GM21360 (cell line): ENCODE measurements around the gene PTAR1.

Experiments
- ATAC-seq: cut with Tn5 transposase; IDR thresholded peaks from one replicate; pipeline ENCODE4 v1.9.1; 2021; ENCODE audit warnings: mild to moderate bottlenecking, moderate library complexity; ENCODE audit not compliant: unreplicated experiment

PTAR1 gene

DNA sequence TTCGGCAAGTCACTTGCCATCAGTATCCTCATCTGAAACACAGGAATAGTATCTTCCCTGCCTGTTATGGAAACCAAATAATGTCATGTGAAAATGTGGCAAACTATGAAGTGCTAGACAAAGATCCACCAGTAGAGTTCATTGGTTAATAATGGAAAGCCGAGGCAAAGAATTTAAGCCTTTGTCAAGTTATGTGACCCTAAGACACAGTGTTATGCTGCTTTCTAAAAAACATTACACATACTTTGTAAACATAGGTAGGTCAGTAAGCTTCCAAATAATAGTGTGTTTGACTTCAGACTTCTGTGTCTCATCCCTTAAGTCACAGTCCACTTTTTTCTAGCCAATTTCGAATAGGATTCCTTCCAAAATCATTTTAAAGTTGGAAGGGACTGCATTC lies 6.0 kb downstream of the PTAR1 start:
- no peak for ATAC-seq

DNA sequence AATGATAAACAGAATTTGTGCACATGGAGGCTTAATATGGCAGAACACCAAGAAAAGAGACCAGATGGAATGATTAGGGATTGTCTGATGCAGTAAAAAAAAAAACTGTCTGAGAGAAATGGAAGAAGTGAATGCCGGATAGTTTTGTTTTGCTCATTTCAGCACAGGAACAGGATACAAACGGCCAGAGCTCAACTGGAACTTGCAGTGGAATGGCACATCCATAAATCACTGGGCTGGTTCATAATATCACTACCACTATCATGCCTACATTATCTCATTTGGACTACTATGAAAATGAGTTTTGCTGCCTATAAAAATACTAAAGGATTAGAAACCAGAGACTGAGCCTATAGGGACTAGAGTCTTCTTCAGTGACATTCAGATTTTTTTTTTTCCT lies 9.7 kb downstream of the PTAR1 start:
- ATAC-seq, result no peak

DNA sequence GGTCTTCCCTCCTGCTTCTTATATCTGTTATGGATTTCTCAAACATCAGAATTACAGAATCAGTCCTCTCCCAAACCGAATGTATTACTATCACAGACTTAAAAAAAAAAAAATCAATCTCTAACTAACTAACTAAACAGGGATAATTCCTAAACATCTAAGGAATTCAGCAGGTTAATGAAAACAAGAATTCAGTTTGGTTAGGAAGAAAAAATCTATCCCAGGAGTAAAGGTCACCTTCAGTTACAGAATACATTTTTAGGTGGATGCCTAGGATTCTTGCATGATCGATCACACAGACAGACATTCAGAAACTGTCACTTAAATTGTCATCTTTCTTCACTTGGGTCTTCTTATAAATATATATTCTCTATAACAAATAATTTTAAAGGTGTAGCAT lies 11.5 kb downstream of the PTAR1 start:
- no peak for ATAC-seq

DNA sequence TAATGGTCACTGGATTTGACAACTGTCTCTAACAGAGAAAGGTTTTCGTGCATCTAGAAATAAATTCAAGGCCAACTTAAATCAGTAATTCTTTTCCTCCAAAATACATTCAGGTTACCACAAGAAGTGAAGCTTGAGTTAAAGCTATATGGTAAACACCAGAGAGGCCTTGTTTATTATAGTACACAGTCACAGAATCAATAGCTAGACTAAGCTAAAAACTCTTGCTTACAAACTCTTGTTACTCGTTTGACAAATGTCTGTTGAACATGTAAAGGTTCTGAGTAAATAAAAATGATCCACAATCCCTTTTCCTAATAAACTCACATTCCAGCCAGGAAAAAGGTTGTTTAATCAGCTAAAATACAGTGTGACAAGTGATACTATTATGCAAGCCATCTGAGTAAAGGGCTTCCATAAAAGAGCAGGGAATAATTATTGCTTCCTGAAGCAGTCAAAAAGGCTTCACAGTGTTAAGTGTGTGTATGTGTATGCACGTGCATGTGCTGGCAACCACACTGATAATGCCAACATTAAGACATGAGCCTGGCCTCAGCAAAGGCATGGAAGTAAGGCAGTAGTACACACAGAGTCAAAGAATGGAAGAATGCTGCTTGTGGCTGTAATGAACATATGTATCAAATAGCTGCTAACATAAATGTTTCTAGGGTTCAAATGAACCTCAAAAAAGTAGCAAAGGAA lies 12.8 kb downstream of the PTAR1 start:
- no peak for ATAC-seq

DNA sequence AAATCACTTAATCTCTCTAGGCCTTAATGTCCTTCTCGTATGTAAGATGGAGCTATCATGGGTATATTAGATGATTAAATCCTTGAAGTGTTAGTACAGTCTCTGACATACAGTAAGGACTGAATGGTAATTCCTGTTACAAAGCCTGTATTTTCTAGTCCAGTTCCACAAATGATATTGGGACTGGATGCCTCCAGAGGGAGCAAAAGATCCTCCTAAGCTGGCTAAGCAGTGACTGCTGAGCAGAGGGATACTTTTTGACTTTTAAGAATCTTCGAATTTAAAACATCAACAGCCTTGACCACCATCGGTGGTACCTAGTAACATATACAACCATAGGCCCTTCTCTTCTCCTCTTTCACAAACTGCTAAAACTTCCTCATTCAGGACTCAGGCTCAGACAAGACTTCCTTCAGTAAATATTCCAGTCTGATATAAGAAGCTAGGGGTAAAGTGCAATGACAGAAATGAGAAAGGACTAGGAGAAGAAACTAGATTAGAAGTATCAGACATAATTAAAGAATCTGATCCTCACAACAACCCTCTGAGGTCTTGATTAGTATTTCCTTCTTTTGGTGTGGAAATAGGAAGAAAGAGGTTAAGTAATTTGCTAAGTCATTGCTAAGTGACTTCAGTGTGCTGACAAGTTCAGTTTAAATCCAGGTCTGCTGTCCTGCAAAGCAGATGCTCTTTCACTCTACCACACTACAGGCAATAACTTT lies 13.9 kb downstream of the PTAR1 start:
- no peak for ATAC-seq

DNA sequence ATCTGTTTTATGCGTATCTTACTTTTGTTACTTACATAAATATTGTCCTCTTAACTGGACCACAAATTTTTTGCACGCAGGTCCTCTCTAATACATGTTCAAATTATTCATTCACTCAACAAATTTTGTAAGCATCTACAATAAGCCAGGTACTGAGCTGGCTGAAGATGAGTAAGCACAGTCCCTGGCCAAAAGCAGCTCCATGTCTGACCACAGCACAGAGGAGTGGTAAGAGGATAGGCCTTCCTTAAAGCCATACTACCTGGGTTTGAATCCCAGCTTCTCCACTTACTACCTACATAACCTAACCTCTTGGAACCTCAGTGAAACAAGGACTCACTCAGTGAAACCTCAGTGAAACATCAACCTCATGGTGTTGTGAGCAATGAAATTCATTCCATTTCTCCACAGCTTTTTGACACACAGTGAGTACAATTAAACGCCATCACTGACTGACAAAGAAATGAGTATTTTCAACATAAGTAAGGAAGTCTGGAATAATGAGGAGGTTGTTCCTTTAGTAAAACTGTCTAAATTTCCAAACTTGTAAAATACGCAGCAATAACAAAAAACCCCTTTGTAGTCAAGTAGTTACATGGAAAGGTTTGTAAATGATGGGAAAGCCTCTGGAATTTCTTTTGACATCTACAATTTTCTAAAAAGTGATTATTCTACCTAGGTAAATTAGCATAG lies 15.0 kb downstream of the PTAR1 start:
- no peak for ATAC-seq

DNA sequence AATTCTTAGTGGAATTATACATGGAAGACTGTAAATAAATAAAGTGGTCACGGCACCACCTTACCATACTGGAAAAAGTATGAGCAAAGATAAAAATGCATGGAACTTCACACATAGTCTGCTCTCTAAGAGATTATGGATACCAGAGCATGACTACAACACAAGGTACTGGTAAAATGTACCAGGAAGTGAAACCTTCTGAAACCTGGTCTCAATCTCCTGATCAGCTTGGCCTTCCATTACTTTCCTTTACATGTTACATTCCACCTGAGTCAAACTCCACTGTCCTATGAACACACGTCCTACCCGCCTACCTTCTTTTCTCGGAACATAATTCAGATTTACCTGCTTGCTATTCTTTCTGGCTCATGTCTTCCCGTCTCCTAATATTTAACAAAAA lies 15.9 kb downstream of the PTAR1 start:
- ATAC-seq, result no peak

DNA sequence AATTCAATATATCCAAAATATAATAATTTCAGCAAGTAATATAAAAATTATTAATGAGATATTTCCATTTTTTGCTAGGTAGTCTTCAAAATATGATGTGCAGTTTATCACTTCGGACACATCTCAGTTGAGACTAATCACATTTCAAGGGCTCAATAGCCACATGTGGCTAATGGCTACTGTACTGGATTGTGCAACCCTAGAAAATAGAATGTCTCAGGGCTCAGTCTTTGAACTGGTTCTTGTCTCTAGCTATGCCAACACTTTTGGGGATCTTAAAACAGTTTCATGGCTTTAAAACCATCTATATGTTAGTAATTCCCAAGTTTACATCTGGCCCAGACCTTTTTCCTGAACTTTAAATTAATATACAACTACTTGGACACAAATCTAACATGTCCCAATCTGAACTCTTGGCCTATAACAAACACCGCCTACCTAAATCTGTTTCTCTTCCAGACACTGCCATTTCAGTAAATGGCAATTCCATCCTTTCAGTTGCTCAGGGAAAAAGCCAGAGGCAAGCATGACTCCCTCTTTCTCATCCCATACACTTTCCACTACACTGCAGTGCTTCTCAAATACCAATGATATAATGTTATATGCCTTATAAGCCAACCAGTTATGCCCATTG lies 18.8 kb downstream of the PTAR1 start:
- ATAC-seq, result no peak

DNA sequence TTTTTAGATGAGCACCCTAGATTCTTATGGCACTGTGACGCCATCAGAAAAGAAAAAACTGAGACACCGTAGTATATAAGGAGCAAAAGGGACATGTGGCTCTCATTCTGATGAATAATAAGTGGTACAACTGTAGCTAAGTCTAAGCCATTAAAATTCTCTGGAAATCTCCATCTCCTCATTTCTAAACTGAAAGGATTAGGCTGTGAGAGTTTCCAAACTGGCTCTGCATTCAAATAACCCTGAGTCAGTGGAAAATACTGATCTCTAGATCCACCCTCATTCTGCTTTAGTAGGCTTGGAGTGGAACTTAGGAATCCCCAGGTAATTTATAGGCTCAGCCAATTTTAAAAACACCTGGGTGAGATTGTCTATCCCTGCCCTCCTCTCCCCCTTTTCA lies 28.5 kb downstream of the PTAR1 start:
- no peak for ATAC-seq

DNA sequence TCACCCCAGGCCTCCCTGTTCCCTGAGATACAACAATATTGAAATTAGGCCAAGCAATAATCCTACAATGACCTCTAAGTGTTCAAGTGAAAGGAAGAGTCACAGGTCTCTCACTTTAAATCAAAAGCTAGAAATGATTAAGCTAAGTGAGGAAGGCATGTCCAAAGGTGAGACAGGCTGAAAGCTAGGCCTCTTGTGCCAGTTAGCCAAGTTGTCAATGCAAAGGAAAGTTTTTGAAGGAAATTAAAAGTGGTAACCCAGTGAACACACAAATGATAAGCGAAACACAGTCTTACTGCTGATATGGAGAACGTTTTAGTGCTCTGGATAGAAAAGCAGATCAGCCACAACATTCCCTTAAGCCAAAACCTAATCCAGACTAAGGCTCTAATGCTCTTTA lies 39.8 kb downstream of the PTAR1 start:
- ATAC-seq, result no peak

DNA sequence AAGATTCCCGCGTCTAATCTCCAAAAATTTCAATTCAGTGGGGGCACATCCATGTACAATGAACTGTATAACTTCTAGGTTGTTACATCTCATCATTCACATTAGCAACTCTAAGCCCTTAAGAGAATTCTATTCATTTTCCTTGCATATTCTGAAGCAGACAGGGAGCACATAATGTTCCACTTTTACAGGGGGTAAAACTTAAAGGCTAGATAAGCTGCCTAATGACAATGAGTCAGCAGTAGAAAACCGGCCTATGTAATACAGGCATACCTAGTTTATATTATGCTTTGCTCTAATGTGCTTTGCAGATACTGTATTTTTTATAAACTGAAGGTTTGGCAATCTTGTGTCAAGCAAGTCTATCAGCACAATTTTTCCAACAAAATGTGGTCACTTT lies 40.4 kb downstream of the PTAR1 start:
- no peak for ATAC-seq

DNA sequence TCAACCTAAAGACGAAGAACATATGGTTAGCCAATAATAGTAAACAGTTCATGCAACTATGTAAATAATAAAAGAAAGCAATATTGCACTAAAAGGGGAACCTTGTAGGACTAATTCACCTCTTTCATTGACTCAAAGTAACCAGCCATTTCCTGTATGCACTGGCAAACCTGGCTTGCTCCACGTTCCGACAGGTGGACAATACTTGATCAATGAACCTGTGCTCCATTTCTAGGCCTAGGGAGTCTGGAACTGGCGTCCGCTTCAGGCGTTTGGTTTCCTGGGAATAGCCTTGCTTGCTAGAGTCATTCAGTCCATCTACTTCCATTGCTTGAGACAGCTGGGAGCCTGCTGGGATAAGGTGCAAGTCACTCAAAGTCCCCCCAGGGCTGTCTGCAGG lies 41.6 kb downstream of the PTAR1 start:
- ATAC-seq, result no peak

DNA sequence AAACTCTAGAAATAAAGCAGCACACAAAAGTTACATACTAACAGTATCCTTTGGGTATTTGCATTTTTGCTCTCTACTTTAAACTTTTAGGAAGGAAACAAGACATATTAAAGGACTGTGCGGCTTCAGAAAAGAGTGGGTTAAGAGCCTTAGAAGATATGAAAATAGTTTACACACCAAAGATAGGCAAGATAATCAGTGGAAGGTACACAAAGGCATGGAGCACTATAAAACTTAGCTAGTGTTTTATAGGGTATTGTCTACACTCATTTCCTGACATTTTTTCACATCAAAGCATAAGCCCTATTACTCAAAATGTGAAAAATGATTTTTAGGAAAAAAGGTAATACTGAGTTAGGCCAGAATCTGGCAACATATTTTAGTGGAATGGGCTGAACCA lies 44.0 kb downstream of the PTAR1 start:
- no peak for ATAC-seq

DNA sequence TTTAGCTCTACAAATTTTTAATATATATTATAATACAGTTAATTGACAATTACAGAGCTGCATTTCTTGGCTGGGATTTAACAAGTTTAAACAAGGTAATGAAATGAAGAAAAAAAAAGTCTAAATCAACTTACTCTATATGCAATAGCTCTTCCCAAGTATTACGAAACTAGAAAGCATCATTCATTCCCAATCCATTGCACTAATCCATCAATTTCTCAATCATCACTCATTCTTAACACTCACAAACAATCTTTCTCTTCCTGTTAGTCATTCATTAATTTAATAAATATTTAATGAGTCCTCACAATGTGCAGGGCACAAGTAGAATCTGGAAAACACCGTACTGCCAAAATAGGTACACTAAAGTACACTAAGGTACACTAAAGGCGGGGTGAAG lies 44.7 kb downstream of the PTAR1 start:
- ATAC-seq, result no peak

DNA sequence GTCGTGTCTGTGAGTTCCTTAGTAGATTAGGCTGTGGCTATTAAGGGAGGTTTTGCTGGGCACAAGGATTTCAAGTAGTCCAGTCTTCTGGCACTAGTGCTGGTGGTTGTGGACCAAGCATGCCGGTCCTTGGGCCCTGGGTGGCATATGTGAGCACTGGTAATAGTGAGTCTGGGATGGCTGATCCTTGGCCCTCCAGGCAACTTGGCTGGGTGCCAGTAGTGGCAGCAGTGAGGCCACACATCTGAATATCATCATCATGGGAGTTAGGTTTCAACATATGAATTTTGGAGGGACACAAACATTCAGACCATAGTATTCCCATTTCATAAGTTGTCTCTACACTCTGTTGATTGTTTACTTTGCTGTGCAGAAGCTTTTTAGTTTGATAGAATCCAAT lies 62.3 kb downstream of the PTAR1 start:
- no peak for ATAC-seq

DNA sequence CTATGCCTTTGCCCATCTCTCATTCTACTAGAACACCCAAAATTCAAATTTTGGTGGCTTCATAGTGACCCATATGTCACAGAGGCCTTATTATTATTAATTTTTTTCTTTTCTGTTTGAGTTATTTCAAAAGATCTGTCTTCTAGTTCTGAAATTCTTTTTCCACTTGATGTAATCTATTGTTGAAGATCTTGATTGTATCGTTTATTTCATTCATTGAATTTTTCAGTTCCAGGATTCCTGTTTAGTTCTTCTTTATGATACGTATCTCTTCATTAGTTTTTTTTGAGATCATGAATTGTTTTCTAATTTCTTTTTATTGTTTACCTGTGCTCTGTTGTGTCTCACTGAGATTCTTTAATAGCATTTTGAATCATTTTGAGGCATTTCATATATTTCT lies 63.0 kb downstream of the PTAR1 start:
- ATAC-seq, result no peak

DNA sequence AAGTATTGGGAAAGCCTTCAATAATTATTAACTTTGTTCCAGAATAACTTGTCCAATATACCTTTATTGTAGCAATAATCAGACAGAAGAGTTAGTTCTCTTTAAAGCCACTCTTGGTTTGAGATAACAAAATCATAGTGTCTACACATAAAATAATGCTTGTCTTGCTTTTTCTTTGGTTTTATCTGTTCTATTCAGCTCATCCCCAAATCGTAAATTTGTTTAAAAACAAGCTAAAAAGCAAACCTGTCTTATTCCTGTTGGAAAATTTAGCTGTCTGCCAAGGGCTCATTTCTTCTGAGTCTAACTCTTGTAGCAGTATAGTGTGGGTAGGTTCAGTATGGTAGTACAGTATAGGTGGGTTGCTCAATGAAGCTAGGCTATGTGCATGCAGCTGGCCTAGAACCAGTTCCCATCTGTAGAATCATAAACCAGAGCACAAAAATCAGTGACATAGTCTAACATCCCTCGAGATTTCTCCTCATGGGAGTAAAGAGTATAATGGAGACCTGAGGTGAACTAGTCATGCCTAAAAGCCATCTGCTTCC lies 69.7 kb downstream of the PTAR1 start:
- no peak for ATAC-seq

DNA sequence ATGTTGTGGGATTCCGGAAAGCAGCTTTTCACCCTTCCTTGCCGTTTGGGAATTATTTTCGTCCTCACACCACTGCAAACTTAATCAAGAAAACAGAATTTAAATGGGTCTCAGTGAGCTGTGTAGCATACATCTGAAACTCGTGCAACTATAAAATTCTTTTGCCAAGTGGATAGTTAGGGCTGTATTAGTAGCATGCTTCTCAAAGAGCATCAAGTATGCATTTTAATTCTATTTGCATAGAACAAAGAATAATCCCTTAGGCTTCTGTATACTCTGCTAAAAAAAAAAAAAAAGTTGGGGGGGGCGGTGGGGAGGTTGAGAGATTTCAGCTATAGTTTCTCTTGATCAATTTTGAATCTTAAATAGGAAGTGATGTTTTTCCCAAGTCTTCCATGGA lies 75.9 kb downstream of the PTAR1 start:
- no peak for ATAC-seq

DNA sequence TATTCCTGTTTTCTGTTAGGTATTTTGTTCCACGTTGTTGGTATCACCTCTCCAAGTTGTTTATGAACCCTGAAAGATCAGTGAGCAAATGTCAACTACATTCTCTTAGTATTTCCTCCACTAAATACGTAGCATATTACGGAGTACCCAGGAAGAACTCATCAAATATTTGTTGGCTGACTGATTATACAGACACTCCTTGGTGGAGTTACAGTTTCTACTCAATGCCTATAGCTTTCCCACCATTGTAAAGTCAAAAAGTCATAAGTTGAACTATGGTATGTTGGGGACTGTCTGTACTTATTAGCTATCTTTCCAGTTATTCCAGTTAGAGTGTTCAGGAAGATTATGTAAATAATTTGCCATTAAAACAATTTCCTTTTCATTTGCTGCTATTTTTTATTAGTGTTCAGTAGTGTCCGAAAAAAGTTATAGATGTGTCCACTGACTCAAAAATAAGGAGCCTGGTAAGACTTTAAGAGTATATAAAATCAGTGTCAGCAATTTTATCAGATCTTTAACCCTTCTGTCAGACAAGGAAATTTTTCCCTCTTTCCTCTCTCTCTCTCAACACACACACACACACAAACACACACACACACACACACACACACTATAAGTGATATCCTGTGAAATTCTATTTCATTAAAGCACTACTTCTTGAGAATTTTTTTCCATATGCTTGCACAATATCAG lies 80.8 kb downstream of the PTAR1 start:
- ATAC-seq, result no peak

DNA sequence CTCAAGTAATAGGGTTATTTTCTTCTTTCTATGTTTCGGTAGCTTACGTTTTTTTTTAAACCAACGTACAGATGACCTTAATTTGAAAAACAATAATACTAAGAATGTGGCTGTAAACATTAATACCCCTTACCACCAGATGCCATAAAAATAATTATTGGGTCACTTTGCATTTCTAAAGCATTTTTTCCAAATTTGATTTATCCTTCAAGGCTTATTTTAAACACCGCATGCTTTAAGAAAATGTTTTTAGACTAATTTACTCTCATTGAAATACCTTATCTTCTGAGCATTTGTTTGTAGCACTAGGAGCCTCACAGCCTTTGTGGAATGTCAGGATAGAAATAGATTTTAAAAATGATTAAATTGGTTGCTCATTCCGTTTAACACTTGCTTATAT lies 81.9 kb downstream of the PTAR1 start:
- ATAC-seq, result no peak

DNA sequence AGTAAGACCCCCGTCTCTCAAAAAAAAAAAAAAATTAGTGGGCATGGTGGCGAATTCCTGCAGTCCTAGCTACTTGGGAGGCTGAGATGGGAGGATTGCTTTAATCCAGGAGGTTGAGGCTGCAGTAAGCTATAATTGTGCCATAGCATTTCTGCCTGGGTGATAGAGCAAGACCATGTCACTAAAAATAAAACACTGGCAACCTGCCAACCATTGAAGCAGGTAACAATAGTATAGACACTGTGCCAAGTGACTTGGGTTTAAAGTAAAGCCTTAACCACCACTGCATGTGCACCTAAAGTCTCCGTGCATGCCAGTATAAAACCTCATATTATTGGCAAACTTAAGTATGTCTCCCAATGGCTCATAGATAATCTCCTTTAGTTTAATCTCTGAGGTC lies 84.2 kb downstream of the PTAR1 start:
- no peak for ATAC-seq
